ENCODE data around the gene BPIFB2.

Gene BPIFB2

GRCh38 chr20:33054381-33054780 lies 46.9 kb downstream of the BPIFB2 start:
- no peak for DNase-seq (ENCODE audit: low spot score)
- in situ Hi-C loops (cut with MboI; ENCODE audit: low pct_unique_long_range_greater_than_20kb, low sequenced_read_pairs, unreplicated experiment): no loop called here
- TF ChIP-seq CTCF (IDR thresholded peaks at IDR 0.05; ENCODE audit: extremely low read depth, insufficient read depth, missing control alignments): no peak

- DNase-seq (ENCODE audit: low spot score): no peak
- in situ Hi-C loops (cut with MboI; ENCODE audit: low pct_unique_long_range_greater_than_20kb, low sequenced_read_pairs, unreplicated experiment): no loop called here
- no peak for TF ChIP-seq CTCF (IDR thresholded peaks at IDR 0.05; ENCODE audit: extremely low read depth, insufficient read depth, missing control alignments)
Measured at GRCh38 chr20:33054791-33055190, 47.3 kb downstream of the BPIFB2 start.

- no peak for DNase-seq (ENCODE audit: low spot score)
- TF ChIP-seq CTCF (IDR thresholded peaks at IDR 0.05; ENCODE audit: extremely low read depth, insufficient read depth, missing control alignments): no peak
- in situ Hi-C loops (cut with MboI; ENCODE audit: low pct_unique_long_range_greater_than_20kb, low sequenced_read_pairs, unreplicated experiment): no loop called here
Measured at GRCh38 chr20:33059136-33059535, 51.6 kb downstream of the BPIFB2 start.

- TF ChIP-seq CTCF (IDR thresholded peaks at IDR 0.05; ENCODE audit: extremely low read depth, insufficient read depth, missing control alignments): no peak
- DNase-seq (ENCODE audit: low spot score): no peak
- in situ Hi-C loops (cut with MboI; ENCODE audit: low pct_unique_long_range_greater_than_20kb, low sequenced_read_pairs, unreplicated experiment): no loop called here
Measured at GRCh38 chr20:33059741-33060390, 52.4 kb downstream of the BPIFB2 start.

- in situ Hi-C loops (cut with MboI; ENCODE audit: low pct_unique_long_range_greater_than_20kb, low sequenced_read_pairs, unreplicated experiment): no loop called here
- no peak for TF ChIP-seq CTCF (IDR thresholded peaks at IDR 0.05; ENCODE audit: extremely low read depth, insufficient read depth, missing control alignments)
- DNase-seq (ENCODE audit: low spot score): no peak
Measured at GRCh38 chr20:33061658-33062028, 54.1 kb downstream of the BPIFB2 start.

- no peak for TF ChIP-seq CTCF (IDR thresholded peaks at IDR 0.05; ENCODE audit: extremely low read depth, insufficient read depth, missing control alignments)
- DNase-seq (ENCODE audit: low spot score): no peak
- in situ Hi-C loops (cut with MboI; ENCODE audit: low pct_unique_long_range_greater_than_20kb, low sequenced_read_pairs, unreplicated experiment): no loop called here
Measured at GRCh38 chr20:33062105-33062824, 54.8 kb downstream of the BPIFB2 start.
